GM18511 (cell line): Measurements from ENCODE around the gene NTNG1.

Experiments
- ATAC-seq: cut with Tn5 transposase; IDR thresholded peaks from one replicate; pipeline ENCODE4 v1.9.1; 2021; ENCODE audit warnings: mild to moderate bottlenecking, moderate library complexity; ENCODE audit not compliant: unreplicated experiment

The NTNG1 gene

GRCh38 chr1:107254306-107254705, 113.5 kb downstream of the NTNG1 start:
- ATAC-seq: no peak

- ATAC-seq: no peak
Measured at GRCh38 chr1:107255469-107255868, 114.6 kb downstream of the NTNG1 start.

GRCh38 chr1:107262467-107263286, 121.8 kb downstream of the NTNG1 start:
- no peak for ATAC-seq

GRCh38 chr1:107263291-107263915, 122.6 kb downstream of the NTNG1 start:
- no peak for ATAC-seq

- ATAC-seq: no peak
Measured at GRCh38 chr1:107264007-107264406, 123.2 kb downstream of the NTNG1 start.

GRCh38 chr1:107264561-107264960, 123.7 kb downstream of the NTNG1 start:
- no peak for ATAC-seq

GRCh38 chr1:107267489-107267888, 126.7 kb downstream of the NTNG1 start:
- ATAC-seq: no peak

- ATAC-seq: no peak
Measured at GRCh38 chr1:107272321-107272720, 131.5 kb downstream of the NTNG1 start.

- ATAC-seq: no peak
Measured at GRCh38 chr1:107273515-107273914, 132.7 kb downstream of the NTNG1 start.

GRCh38 chr1:107274227-107274626, 133.4 kb downstream of the NTNG1 start:
- ATAC-seq: no peak

GRCh38 chr1:107276247-107276646, 135.4 kb downstream of the NTNG1 start:
- ATAC-seq: no peak

GRCh38 chr1:107277022-107277421, 136.2 kb downstream of the NTNG1 start:
- no peak for ATAC-seq

GRCh38 chr1:107286125-107286524, 145.3 kb downstream of the NTNG1 start:
- ATAC-seq: no peak

GRCh38 chr1:107291987-107292386, 151.1 kb downstream of the NTNG1 start:
- no peak for ATAC-seq

- no peak for ATAC-seq
Measured at GRCh38 chr1:107293901-107294613, 153.2 kb downstream of the NTNG1 start.

GRCh38 chr1:107294686-107295085, 153.8 kb downstream of the NTNG1 start:
- ATAC-seq: no peak

GRCh38 chr1:107297681-107298080, 156.8 kb downstream of the NTNG1 start:
- no peak for ATAC-seq

- ATAC-seq: no peak
Measured at GRCh38 chr1:107298526-107298925, 157.7 kb downstream of the NTNG1 start.

GRCh38 chr1:107299521-107299920, 158.7 kb downstream of the NTNG1 start:
- ATAC-seq: no peak

GRCh38 chr1:107309962-107310361, 169.1 kb downstream of the NTNG1 start:
- ATAC-seq: no peak

- ATAC-seq: no peak
Measured at GRCh38 chr1:107315652-107316051, 174.8 kb downstream of the NTNG1 start.

- ATAC-seq: no peak
Measured at GRCh38 chr1:107318932-107319331, 178.1 kb downstream of the NTNG1 start.
